ENCODE measurements around the gene GPR137.

DNA sequence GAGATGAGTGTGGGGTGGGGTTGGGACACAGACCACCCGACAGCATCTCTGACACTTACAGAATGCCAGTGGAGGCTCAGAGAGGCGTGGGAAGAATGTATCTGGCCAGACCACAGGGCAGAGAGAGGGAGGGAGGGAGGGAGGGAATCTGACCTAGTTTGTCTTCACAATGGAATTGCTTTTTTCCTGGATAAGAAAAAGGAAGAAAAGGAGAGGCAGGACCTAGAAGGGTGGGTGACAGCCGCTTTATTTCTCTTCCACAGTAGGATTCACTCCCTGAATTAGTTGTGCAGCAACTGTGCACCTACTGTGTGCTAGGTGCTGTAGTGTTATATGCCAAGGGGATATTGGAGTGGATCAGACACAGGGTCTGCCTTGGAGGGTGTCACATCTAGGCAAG lies 9.1 kb downstream of the GPR137 start:
- TF ChIP-seq TAF1 (IDR thresholded peaks at IDR 0.05; ENCODE audit: low read depth), result no peak
- TF ChIP-seq RAD21 (IDR thresholded peaks at IDR 0.05; ENCODE audit: low read depth), result no peak
- no peak for TF ChIP-seq CEBPB (IDR thresholded peaks at IDR 0.05)
- TF ChIP-seq, protein P1, sequence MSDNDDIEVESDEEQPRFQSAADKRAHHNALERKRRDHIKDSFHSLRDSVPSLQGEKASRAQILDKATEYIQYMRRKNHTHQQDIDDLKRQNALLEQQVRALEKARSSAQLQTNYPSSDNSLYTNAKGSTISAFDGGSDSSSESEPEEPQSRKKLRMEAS (IDR thresholded peaks at IDR 0.05), result no peak
- TF ChIP-seq EP300 (IDR thresholded peaks at IDR 0.05; ENCODE audit: borderline replicate concordance), result no peak
